ELF-1 (cell line): ENCODE data around the gene GNAZ.
"Not testable (repeated sequence)": the region's sequence is repeated elsewhere in the genome, so short reads cannot be mapped to it uniquely, and the experiment has no call there.

Source experiments
- DNase-seq: peaks from one replicate; pipeline ENCODE4 v3.0.0-alpha.2; 2016; ENCODE audit warnings: low read depth, low spot score

The GNAZ gene

GRCh38 chr22:23133922-23134321 is 63.6 kb downstream of the GNAZ start:
- no peak for DNase-seq

GRCh38 chr22:23136991-23137390 is 66.7 kb downstream of the GNAZ start:
- DNase-seq = not testable (repeated sequence)

GRCh38 chr22:23137468-23137867 is 67.1 kb downstream of the GNAZ start:
- DNase-seq = peak; percentile 62

GRCh38 chr22:23137905-23138561 is 67.7 kb downstream of the GNAZ start:
- DNase-seq = no peak

- DNase-seq = no peak
Observed at GRCh38 chr22:23138584-23139435, 68.5 kb downstream of the GNAZ start.

GRCh38 chr22:23140385-23140784 is 70.1 kb downstream of the GNAZ start:
- DNase-seq = no peak

- no peak for DNase-seq
Observed at GRCh38 chr22:23142546-23143105, 72.3 kb downstream of the GNAZ start.

- DNase-seq = no peak
Observed at GRCh38 chr22:23143119-23143518, 72.8 kb downstream of the GNAZ start.

- DNase-seq = no peak
Observed at GRCh38 chr22:23144432-23144831, 74.1 kb downstream of the GNAZ start.

- peak; percentile 99 for DNase-seq
Observed at GRCh38 chr22:23144932-23145877, 74.9 kb downstream of the GNAZ start, which contains the start of gene RAB36. Gene RAB36 (plus strand): TSS chr22:23145477. CDS start chr22:23146617, 1,140 bp downstream.

- no peak for DNase-seq
Observed at GRCh38 chr22:23145878-23146470, 75.7 kb downstream of the GNAZ start.

GRCh38 chr22:23146478-23147205 is 76.3 kb downstream of the GNAZ start:
- no peak for DNase-seq

- DNase-seq = no peak
Observed at GRCh38 chr22:23147617-23148387, 77.5 kb downstream of the GNAZ start.

GRCh38 chr22:23149743-23150238 is 79.5 kb downstream of the GNAZ start:
- peak; percentile 78 for DNase-seq

- DNase-seq = no peak
Observed at GRCh38 chr22:23150762-23151161, 80.4 kb downstream of the GNAZ start.

GRCh38 chr22:23151827-23152226 is 81.5 kb downstream of the GNAZ start:
- DNase-seq = no peak

- DNase-seq = no peak
Observed at GRCh38 chr22:23152238-23153114, 82.2 kb downstream of the GNAZ start.

- no peak for DNase-seq
Observed at GRCh38 chr22:23153994-23154393, 83.7 kb downstream of the GNAZ start.
